ENCODE measurements around the gene IGF2R.

- no peak for TF ChIP-seq EZH2phosphoT487 (IDR thresholded peaks at IDR 0.05)
- TF ChIP-seq CTCF (IDR thresholded peaks at IDR 0.05), result no peak
Measured at GRCh38 chr6:159983641-159984080, 14.8 kb downstream of the IGF2R start.

All from neural progenitor cell (in vitro differentiated cells).